Keratinocyte (primary cell): Measurements from ENCODE around the gene LACTB. TPM values are rescaled to one million over a fixed set of nuclear protein-coding genes. Genes with fewer than 3 reads are reported as not detected.

Experiments used
- DNase-seq: peaks from one replicate; pipeline ENCODE4 v3.0.0-alpha.2; 2011; ENCODE audit warnings: low read depth, missing footprints, low spot score
- FAIRE-seq: peaks from 2 replicates; lab custom pipeline; 2011; peaks lifted over from hg19 to GRCh38; lab: Jason Lieb, UNC
- H2AFZ ChIP-seq: 2 replicates; pipeline ENCODE4 v1.6.0; 2012; ENCODE audit warnings: low read length, control low read depth, inconsistent platforms; ENCODE audit not compliant: control insufficient read depth
- H3K27ac ChIP-seq: 2 replicates; pipeline ENCODE4 v1.5.1; 2011; ENCODE audit warnings: low read length; ENCODE audit not compliant: control insufficient read depth, insufficient read depth
- H3K27me3 ChIP-seq: 3 replicates; pipeline ENCODE4 v1.6.0; 2011; ENCODE audit warnings: low read length; ENCODE audit not compliant: control insufficient read depth, insufficient read depth; ENCODE audit errors: extremely low read depth
- H3K36me3 ChIP-seq, 2 experiments: 2 replicates in 1 of 2; 3 replicates in 1 of 2; pipeline ENCODE4 v1.5.1; 2011; ENCODE audit warnings: low read length in 2 of 2, mild to moderate bottlenecking in 1 of 2; ENCODE audit not compliant: control insufficient read depth in 2 of 2, insufficient read depth in 2 of 2; ENCODE audit errors: extremely low read depth in 1 of 2
- H3K4me1 ChIP-seq: 3 replicates; pipeline ENCODE4 v1.5.1; 2011; ENCODE audit warnings: low read length; ENCODE audit not compliant: control insufficient read depth, insufficient read depth; ENCODE audit errors: extremely low read depth
- H3K4me2 ChIP-seq: 3 replicates; pipeline ENCODE4 v1.6.0; 2011; ENCODE audit warnings: low read depth, low read length; ENCODE audit not compliant: control insufficient read depth, insufficient read depth; ENCODE audit errors: extremely low read depth
- H3K4me3 ChIP-seq, 3 experiments: fragments of 200-600 bp in 1 of 3; sonication (generic) in 1 of 3; 2 replicates in 2 of 3; 3 replicates in 1 of 3; pipeline ENCODE4 v1.5.1; 2011 to 2016; ENCODE audit warnings: low read length in 3 of 3, mild to moderate bottlenecking in 3 of 3, control low read depth in 2 of 3, inconsistent platforms in 1 of 3, low read depth in 1 of 3, mixed read lengths in 1 of 3, mixed run types in 1 of 3, moderate library complexity in 1 of 3; ENCODE audit not compliant: control insufficient read depth in 2 of 3, insufficient read depth in 2 of 3; ENCODE audit errors: extremely low read depth in 1 of 3
- H3K79me2 ChIP-seq: 2 replicates; pipeline ENCODE4 v1.6.0; 2012; ENCODE audit warnings: low read length; ENCODE audit not compliant: control insufficient read depth, insufficient read depth
- H3K9ac ChIP-seq: 3 replicates; pipeline ENCODE4 v1.6.0; 2011; ENCODE audit warnings: low read length; ENCODE audit not compliant: control insufficient read depth, insufficient read depth; ENCODE audit errors: extremely low read depth
- H3K9me1 ChIP-seq: 3 replicates; pipeline ENCODE4 v1.6.0; 2011; ENCODE audit warnings: low read length; ENCODE audit not compliant: control insufficient read depth, insufficient read depth; ENCODE audit errors: extremely low read depth
- H3K9me3 ChIP-seq: 2 replicates; pipeline ENCODE4 v1.5.1; 2012; ENCODE audit warnings: low read depth, low read length; ENCODE audit not compliant: control insufficient read depth
- H4K20me1 ChIP-seq: 3 replicates; pipeline ENCODE4 v1.6.0; 2011; ENCODE audit warnings: low read length; ENCODE audit not compliant: control insufficient read depth, insufficient read depth; ENCODE audit errors: extremely low read depth
- EZH2 ChIP-seq: IDR thresholded peaks from one replicate; pipeline ENCODE4 v1.6.1; 2012; ENCODE audit warnings: inconsistent platforms, mild to moderate bottlenecking, low read length, moderate library complexity
- dilution Hi-C: fragments of 300-500 bp; cut with MboI; formaldehyde crosslinking; loops from one replicate; pipeline ENCODE4 v1.7.0; 2020; ENCODE audit warnings: low sequenced_read_pairs; ENCODE audit not compliant: extremely low pct_ligation_motif_present
- polyA plus RNA-seq, 5 experiments: library from polyadenylated mRNA; depleted of rRNA in 3 of 5; stranded (reverse) in 3 of 5; stranded (forward) in 1 of 5; unstranded in 1 of 5; fragments of >200 nt; gene quantifications; 1 replicate in 1 of 5; 2 replicates in 3 of 5; 3 replicates in 1 of 5; pipeline versions ENCODE4 v1.2.1 to v1.2.3, GENCODE V29; 2011 to 2012; ENCODE audit warnings: missing spikeins in 2 of 5, low read depth in 1 of 5, low replicate concordance in 1 of 5
- TF ChIP-seq, protein P1 (sequence below), 3 experiments: IDR thresholded peaks in 1 of 3; conservative IDR thresholded peaks in 1 of 3; optimal IDR thresholded peaks in 1 of 3; 2 replicates in 2 of 3; 3 replicates in 1 of 3; pipeline versions ENCODE3 to v1.5.1; 2011; ENCODE audit warnings: low read length in 3 of 3, mild to moderate bottlenecking in 3 of 3, moderate library complexity in 2 of 3, control low read depth in 1 of 3, inconsistent platforms in 1 of 3; ENCODE audit not compliant: insufficient read depth in 2 of 3; ENCODE audit errors: extremely low read depth in 1 of 3

The LACTB gene
- polyA plus RNA-seq, 1 donor (not counting 4 experiments of a cell fraction or from before 2014, with no cell fraction given) = 27.4 TPM

GRCh38 chr15:63082366-63082765 is 39.3 kb upstream of the LACTB start:
- DNase-seq (no peak), FAIRE-seq (no peak)
- H3K36me3 ChIP-seq = no peaks in the 10 kb centered on the region
- peaks cover 2% of the 10 kb centered on the region for H3K9me1 ChIP-seq
- no peak for TF ChIP-seq EZH2
- TF ChIP-seq, protein P1, sequence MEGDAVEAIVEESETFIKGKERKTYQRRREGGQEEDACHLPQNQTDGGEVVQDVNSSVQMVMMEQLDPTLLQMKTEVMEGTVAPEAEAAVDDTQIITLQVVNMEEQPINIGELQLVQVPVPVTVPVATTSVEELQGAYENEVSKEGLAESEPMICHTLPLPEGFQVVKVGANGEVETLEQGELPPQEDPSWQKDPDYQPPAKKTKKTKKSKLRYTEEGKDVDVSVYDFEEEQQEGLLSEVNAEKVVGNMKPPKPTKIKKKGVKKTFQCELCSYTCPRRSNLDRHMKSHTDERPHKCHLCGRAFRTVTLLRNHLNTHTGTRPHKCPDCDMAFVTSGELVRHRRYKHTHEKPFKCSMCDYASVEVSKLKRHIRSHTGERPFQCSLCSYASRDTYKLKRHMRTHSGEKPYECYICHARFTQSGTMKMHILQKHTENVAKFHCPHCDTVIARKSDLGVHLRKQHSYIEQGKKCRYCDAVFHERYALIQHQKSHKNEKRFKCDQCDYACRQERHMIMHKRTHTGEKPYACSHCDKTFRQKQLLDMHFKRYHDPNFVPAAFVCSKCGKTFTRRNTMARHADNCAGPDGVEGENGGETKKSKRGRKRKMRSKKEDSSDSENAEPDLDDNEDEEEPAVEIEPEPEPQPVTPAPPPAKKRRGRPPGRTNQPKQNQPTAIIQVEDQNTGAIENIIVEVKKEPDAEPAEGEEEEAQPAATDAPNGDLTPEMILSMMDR (optimal IDR thresholded peaks at IDR 0.05 in 1 of 3, IDR thresholded peaks at IDR 0.05 in 1 of 3, conservative IDR thresholded peaks at IDR 0.05 in 1 of 3; ENCODE audit: extremely low read depth in 1 of 3, insufficient read depth in 2 of 3, low read length in 3 of 3) = no peak
- no peak overlapping the region for H3K4me2 ChIP-seq
- H3K27me3 ChIP-seq = no peaks in the 10 kb centered on the region
- H3K9me3 ChIP-seq = no peaks in the 10 kb centered on the region
- no peak overlapping the region for H3K27ac ChIP-seq
- H3K9ac ChIP-seq = no peak overlapping the region
- H3K79me2 ChIP-seq = no peaks in the 10 kb centered on the region
- H4K20me1 ChIP-seq = no peaks in the 10 kb centered on the region
- H3K4me3 ChIP-seq = no peak overlapping the region
- peaks cover 15% of the 10 kb centered on the region for H3K4me1 ChIP-seq
- H2AFZ ChIP-seq = no peak overlapping the region
- dilution Hi-C loops = no loop called here

DNA sequence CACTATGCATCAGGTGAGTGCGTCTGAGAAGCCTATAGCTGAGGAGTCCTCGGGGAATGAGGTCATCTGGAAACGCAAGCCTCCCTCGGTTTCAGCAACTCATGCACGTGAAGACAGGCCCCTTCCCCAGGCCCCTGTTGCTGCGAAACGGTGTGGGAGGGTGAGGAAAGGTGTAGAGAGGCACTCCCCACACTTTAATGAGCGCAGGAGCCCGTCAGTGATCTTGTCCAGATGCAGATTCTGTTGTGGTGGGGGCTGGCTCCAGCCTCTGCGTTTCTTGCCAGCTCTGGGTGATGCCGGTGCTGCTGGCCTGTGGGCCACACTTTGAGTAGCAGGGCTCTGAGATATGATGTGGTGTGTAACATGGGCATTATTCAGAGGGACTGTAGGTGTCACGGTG is 38.6 kb upstream of the LACTB start:
- FAIRE-seq = no peak
- Histone ChIP-seq H3K4me2 (no peak overlapping the region), H3K9me3 (no peaks in the 10 kb centered on the region), H3K36me3 (no peaks in the 10 kb centered on the region), H3K27me3 (no peaks in the 10 kb centered on the region), H3K9me1 (peaks cover 2% of the 10 kb centered on the region), H3K79me2 (no peaks in the 10 kb centered on the region), H3K4me3 (no peak overlapping the region), H3K27ac (no peak overlapping the region), H3K4me1 (peaks cover 15% of the 10 kb centered on the region), H2AFZ (no peak overlapping the region), H3K9ac (no peak overlapping the region), H4K20me1 (no peaks in the 10 kb centered on the region)
- dilution Hi-C loops = no loop called here
- TF ChIP-seq, protein P1 (optimal IDR thresholded peaks at IDR 0.05 in 1 of 3, IDR thresholded peaks at IDR 0.05 in 1 of 3, conservative IDR thresholded peaks at IDR 0.05 in 1 of 3; ENCODE audit: extremely low read depth in 1 of 3, insufficient read depth in 2 of 3, low read length in 3 of 3) = no peak
- no peak for TF ChIP-seq EZH2
- DNase-seq = no peak
